ENCODE results near the gene GDPD5.

The GDPD5 gene

DNA sequence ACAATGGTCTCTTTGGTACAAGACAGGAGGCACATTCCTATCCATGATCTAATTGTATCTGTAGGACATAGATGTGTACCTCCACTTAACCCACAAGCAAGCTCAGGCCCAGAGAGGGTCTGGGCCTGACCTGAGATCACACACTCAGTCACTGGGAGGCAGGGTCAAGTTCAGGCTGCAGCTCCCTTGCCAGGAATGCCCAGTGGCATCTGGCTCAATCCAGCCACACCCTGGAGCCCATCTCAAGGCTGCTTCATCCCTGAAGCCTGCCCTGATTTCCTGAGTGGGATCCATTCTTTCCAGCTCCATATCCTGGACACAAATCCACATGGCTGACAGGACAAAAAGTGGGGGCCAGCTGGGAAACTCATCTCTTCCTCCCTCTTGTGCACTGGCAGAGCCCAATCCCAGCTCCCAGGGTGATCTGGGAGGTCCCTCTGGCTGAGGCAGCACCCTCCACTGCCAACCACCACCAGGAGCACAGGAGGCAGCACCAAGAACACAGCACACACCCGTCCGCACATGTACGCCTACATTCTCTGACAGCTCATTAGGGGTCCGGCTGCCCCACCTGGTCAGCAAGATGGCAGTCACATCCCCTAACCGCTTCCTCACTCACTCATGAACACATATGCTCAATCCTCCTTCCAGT is 53.5 kb downstream of the GDPD5 start:
- no peak for DNase-seq (ENCODE audit: low read depth)

DNA sequence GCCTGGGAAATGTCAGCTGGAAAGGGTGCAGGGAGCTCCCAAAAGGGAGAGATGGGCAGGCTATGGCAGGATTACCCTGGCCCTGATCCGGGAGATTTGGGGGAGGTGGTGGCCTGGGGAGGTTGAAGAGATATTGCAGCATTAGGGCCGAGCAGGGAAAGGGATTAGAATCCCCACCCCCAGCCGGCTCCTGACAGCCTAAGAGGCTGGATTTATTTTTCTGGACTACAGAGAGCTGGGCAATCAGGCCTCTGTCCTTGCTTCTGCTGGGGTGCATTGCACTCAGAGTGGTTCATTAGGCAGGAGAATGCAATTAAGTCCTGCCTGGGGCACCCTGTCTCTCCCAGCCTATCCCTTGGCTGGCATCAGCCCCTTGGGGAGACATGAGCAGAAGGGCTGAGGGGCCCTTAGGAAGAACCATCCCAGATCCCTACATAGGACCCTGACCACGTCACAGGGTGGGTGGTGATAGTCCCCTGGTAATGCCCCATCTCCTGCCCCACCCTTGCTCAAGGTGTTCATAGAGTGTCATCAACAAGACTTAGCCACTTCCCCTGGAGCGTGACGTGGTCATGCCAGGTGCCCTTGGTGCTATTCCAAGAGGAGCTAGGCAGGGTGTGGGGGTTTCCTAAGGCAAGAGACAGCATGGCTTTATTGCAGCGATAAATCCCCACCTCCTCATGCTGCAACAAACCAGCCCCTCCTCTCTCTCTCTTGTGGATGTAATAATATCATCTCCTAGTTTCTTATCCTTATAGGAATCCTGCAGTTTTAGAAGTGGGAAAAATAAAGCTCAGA is 54.4 kb downstream of the GDPD5 start:
- DNase-seq (ENCODE audit: low read depth), result no peak

DNA sequence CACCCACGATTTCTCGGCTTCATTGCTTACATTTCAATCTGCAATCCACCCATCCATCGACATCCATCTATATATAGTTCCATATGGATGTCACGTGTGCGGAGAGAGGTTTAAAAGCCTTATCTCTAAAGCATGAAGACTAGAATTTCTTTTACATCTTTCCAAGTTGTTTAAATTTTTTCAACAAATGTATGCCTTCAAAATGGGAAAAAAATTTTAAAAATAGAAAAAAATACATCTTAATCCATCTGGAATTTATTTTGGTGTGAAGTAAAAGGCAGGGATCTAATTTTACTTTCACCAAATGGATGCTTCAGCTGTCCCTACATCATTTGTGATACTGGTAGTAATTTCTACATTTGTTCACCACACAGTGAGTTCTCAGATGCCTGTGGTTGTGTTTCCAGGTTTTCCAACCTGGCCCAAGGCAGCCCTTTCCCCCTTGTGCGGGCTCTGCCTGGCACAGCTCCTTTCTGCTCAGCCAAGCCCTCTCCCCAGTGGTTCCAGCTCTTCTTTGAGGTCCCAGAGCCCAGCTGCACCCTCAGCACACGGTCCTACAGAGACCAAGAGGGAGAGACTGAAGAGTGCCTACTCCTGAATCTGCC is 55.2 kb downstream of the GDPD5 start:
- no peak for DNase-seq (ENCODE audit: low read depth)

DNA sequence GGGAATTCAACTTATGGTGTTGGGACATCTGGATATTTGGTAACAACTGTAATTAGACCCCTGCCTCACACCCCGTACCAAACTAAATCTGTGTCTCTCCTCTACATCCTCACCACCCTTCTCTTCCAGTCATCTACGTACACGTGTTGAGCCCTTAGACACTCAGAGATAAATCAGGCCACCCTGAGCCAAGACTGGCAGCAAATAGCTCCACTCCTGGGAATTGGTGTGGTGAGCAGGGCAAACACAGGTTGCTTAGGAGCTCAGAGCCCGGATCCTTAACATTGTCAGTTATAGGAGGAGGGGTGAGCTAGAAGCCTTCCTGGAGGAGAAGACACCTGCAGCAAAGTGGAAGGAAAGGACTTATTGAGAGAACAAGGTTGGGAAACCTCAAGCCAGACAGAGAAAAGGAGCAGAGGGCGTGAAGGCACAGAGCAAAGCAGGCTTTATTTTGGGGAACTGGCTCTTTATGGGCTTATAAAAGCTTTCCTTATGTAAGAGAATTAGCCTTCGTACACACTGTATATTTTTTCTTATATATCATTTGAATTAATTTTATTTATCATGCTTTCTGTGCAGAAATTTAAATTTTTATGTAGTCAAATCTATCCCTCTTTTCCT is 55.8 kb downstream of the GDPD5 start:
- DNase-seq (ENCODE audit: low read depth), result no peak

DNA sequence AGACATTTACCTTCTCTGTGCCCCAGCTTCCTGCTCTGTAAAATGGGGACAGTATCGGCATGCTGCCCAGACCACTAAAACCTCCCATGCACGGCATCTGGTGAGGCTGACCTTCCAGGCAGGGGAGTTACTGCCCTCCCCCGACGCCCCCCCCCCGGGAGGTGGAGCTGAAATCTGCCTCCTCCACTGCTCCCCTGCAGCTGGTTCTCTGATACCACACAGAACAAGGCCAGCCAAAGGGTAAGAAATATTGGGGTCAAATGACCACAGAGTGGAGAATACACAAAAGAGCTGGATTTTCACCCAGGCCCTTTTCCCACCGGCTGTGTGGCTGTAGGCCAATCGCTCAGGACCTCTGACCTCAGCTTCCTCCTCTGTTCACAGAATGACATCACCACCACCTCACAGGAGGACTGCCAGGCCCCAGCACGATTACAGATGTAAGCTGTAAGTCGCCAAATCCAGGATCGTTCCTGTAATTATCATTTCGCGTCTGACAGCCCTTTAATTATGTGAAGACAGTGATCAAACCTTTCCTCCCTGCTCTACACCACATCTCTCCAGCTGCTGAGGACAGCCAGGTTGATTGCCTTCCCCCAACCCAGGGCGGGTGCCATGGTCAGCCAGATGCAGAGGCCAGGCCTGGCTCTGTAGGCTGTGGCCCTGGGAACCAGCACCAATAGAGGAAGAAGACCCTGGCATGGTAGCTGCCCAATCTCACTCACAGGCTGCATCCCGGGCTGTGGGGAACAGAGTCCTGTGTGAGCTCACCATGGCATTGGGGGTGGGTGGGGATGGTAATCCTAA is 57.0 kb downstream of the GDPD5 start:
- peak; percentile 87 for DNase-seq (ENCODE audit: low read depth)

DNA sequence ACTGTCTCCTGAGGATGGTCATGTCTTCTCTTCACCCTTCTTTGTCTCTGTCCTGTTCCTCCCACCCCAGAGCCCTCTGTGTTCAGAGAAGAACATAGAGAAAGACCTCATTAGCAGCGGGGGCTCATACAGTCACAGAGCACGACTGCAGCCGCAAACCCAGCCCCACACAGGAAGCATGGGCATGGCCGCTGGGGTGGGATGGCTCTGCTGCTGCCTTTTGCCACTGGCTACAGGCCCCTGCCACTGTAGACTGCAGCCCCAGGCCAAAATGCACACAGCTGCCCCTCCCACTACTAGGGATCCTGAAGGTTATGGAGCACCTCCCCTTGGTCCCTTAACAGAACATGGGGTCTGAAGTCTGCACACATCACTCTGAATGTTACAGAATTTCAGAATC is 57.9 kb downstream of the GDPD5 start:
- no peak for DNase-seq (ENCODE audit: low read depth)

DNA sequence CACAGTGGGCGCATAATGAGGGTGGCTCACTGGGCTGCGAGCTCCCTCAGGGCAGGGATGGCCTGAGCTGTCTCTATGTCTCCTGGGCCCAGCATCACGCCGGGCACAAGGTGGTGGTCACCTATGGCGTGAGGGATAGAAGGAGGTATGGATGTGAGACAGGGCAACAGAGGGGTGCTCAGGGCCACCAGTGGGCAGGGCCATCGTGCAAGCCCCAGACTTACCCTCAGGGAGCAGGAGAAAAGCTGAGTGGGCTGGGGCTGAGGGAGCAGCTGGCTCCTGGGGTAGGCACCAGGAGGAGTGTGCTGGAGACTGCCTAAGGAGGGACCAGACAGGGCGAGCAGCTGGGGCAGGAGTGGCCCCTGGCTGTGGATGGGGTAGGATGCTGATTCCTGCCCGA is 58.4 kb downstream of the GDPD5 start:
- DNase-seq (ENCODE audit: low read depth), result no peak

DNA sequence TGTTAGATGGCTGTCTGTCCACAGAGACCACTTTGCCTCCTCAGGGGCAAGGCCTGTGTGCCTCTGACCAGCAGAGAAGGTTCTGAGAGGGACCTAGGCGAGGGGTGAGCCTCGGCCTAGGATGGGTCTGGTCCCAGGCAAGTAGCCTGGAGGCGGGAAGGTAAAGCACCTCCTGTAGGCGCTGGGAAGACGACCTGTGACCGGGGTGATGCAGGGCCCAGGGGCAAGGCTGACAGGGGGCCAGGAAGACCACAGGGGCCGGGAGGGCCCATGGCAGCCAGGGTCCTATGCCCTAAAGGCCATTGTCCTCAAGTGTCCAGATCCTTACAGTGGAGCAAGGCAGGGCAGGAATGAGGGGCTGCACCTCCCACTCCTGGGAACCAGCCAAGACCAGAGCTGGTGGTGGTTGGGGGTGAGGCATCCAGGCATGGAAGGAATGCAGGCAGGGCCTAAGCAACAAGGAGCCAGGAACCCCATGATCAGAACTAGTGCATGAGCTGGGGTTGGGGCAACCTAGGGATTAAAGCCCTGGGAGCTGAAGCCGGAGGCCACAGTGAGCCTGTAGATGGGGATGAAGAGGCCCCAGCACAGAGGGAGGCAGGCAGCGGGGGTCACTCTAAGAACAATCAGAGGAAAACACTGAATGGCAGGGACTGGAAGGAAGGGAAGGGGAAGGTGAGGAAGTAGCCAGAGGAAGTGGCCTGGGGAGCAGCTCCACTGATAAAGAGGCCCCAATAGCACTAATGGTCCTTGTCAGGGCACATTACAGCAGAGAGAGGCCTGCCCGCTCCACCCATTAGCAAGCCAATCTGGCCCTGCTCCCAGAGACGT is 59.8 kb downstream of the GDPD5 start:
- DNase-seq (ENCODE audit: low read depth), result peak; percentile 63

DNA sequence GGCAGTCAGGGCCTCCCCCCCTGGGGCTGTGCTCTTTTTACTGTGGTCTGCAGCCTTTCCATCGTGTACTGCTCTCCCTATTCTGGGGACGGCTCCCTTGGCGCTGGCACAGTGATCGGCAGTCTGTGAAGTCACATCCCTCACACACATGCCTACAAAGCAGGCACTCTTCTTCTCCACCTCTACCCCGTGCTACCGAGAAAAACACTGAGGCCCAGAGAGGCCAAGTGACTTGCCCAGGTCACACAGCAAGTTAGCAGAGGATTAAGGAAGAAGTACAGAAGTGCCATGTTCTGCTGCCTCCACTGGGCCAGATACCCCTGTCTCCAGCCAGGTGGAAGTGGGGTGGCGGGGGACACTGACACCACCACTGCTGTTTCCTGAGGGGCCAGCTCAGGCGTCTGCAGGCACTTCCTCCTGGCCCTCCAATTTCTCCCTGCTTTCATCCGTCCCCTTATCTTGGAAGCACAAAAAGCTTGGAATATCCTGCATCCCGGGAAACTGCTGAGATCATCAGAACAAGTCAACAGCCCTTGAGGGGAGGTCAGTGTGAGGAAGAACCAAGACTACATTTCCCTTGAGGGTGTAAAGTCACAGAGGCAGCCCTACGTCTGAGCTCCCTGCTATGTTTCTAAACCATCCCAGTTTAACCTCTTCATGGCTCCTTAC is 62.5 kb downstream of the GDPD5 start:
- DNase-seq (ENCODE audit: low read depth), result no peak

DNA sequence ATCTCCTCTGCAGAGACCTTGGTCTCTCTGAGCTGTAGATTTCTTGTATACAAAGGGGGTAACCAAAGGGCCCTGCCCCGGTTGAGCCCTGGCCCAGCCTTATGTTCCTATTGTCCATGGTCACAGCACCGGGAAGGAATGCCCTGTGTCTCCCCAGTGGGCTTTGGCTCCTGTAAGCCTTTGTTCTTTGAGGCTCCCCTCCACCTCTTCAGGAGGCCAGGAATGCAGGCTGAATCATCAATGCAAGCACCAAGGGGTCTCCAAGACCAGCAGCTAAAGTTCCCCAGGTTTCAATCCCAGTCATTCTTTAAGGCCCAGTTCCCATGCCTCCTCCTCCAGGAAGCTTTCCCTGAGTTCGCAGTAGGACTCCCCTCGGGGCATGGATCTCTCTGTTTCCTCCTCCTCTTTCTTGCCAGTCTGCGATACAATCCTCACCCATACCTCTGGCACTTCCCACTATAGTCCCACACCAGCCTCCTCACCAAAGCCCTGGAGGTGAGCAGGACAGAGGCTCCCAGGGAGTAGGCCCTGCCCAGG is 63.6 kb downstream of the GDPD5 start:
- no peak for DNase-seq (ENCODE audit: low read depth)

DNA sequence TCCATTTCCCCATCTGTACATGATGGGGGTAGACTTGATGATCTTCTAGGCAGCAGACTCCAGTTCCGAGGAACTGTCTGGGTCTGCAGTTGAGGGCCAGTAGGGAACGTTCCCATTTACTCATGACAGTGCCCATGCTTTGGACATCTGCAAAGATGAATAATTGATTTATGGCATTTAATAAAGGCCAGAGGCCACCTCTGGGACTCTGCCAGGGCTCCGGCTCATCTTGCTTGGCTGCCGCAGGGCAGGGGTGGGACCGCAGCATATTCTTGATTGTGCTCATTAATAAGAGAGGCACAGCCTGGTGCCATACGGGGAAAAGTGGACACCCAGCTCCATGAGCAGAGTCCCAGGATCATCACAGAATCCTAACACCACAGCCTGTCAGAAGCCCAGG is 64.6 kb downstream of the GDPD5 start:
- DNase-seq (ENCODE audit: low read depth), result no peak

DNA sequence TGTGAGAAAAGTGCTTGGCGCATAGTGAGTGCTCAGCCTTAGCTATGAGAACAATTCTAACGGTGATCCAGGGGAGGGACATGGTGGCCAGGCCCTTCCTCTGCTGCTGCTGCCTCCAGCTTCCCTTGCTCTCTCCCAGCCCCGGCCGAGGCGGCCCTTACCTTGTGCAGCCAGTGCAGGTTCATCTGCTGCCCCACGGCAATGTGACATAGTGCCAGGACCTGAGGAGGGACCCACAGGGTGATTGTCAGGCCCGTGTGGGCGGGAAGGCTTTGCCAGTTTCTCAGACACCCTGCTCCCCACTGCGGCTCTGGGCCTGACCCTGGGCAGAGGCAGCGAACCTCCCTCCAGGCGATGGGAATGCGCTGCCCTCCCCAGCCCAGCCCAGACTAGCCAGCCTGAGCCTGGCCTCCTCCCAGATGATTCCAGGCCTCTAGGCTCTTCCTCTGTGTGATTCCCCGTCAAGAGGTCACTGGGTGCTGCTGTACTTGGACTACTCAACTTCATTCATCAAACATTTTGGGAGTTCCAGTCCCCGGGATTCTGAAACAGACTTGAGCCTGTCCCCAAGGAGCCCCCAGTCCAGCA is 69.1 kb downstream of the GDPD5 start:
- DNase-seq (ENCODE audit: low read depth), result no peak

DNA sequence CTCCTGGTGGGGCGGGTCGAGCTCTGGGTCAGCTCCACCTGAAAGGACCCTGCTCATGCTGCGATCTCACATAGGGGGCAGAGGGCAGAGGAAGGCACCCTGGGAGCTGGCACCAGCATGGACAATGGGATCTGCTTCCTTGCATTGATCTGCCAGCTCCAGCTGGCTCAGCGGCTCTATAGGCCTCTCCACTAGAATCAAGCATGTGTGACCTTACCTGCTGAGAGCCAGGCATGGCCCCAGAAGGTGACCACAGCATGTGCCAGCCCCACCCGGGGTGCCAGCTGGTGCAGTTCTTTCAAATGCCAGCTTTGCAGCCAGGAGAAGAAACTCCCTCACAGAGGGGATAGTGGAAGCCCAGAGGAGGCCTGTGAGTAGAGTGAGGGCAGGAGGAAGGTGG is 70.8 kb downstream of the GDPD5 start:
- no peak for DNase-seq (ENCODE audit: low read depth)

DNA sequence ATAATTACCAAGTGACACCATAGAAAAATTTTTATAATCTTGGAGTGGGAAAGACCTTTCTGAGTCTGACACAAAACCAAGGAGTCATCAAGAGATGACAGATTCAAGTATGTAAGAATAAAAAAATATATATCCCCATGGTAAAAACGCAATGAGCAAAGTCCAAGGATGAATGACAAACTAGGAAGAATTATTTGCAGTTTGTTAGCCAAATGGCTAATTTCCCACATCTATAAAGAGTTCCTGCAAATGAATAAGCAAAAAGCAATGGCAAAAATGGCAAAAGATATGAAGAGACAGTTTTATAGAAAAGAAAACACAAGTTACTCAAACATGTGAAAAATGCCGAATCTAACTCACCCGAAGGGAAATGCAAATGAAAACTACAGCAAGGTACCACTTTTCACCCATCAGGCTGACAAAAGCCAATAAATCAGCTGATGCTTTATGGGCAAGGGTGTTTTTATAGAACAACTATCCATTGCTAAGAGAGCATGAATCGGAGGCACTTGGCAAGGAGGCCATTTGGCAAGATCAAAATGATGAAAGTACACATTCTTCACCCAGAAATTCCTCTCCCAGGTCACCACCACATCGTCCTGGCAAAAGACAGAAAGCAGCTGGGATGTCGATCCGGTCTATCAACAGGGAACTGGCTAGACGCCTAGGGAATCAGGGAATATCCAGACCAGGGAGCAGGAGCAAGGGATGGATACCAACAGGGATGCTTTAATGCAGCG is 71.7 kb downstream of the GDPD5 start:
- peak; percentile 45 for DNase-seq (ENCODE audit: low read depth)

DNA sequence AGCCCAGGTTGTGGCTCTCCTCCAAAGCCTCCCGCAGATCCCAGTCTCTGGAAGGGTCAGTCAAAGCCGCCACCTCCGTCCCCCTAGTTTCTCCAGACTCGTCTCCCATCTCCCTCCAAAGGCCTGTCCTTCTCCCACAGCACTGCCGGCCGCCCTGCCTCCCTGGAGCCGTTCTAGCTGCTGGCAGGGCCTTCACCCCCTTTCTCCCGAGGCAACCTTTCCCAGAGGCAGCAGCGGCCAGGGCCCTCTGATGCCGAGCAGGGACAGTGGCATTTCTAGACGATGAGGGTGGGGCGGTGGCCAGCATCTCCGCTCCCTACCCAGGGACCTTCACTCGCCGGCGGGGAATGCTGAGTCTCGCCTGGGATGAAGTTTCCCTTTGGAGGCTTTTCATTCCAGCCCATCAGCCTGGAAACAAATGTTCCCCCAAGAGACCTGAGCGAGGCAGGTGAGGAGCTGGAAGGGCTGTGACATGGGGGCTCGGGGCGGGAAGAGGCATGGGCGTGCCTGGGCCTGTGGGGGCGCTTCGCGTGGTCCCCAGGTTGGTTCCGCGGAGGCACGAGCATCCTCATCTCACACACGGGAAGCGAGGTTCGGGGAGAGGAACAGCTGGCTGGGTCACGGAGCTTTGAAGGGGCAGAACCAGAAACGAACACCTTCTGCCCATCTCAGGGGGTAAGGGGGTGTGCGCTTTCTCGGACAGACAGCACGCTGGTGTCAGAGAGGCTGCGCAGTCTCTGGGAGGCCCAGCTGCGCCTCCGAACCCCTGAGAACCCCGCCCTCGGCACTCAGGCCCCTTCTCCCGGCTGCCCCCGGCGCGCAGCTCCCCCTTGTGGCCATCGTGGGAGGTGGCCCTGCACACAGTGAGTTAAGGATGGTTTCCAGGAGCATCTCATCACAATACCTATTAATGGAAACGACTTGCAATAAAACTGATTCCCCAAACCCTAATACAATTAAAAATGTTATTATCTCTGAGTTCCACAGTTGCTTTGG is 74.6 kb downstream of the GDPD5 start:
- DNase-seq (ENCODE audit: low read depth), result no peak

DNA sequence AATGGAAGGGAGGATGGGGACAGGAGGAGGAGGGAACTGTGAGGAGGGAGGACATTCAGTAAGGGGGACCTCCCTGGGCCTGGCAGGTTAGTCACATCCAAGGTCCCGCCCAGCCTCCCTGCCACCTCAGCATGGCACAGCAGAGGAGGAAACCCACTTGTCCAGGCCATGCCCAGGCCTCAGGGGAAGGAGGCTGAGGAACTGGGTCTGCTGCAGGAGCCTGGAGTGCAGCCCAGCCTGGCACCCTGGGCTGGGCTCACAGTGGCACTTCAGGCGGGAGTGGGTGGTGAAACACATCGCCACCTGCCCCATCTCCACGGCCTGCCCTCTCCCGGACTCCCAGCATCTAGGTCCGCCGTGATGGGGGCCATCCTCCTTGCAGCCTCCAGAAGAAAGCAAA is 75.5 kb downstream of the GDPD5 start:
- no peak for DNase-seq (ENCODE audit: low read depth)

DNA sequence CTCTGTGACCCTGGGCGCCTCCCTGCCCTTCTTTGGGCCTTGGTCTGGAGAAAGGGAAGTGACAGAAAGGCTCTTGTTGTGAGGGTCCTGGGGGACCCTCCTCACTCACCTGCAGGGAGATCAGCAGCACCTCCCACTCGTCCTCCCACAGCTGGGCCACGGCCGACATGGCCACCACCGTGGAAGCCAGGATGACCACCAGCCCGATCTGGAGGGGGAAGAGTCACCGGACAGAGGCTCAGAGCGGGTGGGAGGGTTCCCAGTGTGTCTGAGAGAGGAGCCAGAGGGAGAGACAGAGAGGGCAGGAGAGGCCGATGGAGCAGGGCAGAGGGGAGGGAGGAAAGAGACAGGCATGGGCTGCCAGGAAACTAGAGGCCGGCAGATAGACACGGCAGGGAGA is 76.0 kb downstream of the GDPD5 start:
- no peak for DNase-seq (ENCODE audit: low read depth)

DNA sequence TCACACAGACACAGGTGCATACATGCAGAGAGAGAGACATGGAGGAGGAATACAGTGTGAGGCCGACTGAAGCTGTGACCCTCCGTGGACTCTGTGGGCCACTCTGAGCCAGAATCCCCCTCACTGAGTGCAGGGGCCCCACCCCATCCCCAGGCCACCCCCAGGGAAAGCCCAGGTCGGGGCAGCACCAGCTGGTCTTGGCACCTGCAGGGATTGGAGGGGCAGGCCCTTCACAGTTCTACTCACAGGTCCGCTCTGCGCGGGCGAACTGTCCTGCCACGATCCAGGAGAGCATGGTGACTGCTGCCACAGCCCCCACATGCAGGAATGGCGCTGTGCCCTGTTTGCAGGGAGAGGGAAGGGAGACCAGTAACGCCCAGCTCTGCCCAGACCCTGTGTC is 76.5 kb downstream of the GDPD5 start:
- no peak for DNase-seq (ENCODE audit: low read depth)

All from iris pigment epithelial cell (primary cell).